ENCODE data around the gene CLASP1.
"Not testable (repeated sequence)": the region's sequence is repeated elsewhere in the genome, so short reads cannot be mapped to it uniquely, and the experiment has no call there.

CLASP1 gene

GRCh38 chr2:121442889-121443288 lies 206.4 kb downstream of the CLASP1 start:
- DNase-seq (ENCODE audit: low read depth): no peak
- TF ChIP-seq CTCF (conservative IDR thresholded peaks at IDR 0.05; ENCODE audit: low read depth, low read length): no peak
- H3K4me3 ChIP-seq (ENCODE audit: low read depth, low read length): no peak overlapping the region

- not testable (repeated sequence) for DNase-seq (ENCODE audit: low read depth); H3K4me3 ChIP-seq (ENCODE audit: low read depth, low read length)
Observed at GRCh38 chr2:121438290-121438689, 211.0 kb downstream of the CLASP1 start.

GRCh38 chr2:121436918-121437317 lies 212.3 kb downstream of the CLASP1 start:
- DNase-seq (ENCODE audit: low read depth): no peak
- no peak overlapping the region for H3K4me3 ChIP-seq (ENCODE audit: low read depth, low read length)
- no peak for TF ChIP-seq CTCF (conservative IDR thresholded peaks at IDR 0.05; ENCODE audit: low read depth, low read length)

DNA sequence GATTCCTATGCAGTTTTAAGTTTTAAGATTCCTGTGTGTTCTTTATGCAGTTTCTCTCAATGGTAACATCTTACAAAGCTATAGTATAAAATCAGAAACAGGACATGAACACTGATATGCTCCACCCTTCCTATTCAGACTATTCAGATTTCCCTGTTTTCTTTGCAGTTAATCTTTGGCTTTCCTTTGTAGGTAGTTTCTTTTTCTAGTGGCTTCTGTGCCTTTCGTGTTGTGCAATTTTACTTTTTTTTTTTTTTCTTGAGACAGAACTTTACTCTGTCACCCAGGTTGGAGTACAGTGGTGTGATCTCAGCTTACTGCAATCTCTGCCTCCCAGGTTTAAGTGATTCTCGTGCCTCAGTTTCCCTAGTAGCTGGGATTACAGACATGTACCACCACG lies 213.5 kb downstream of the CLASP1 start:
- TF ChIP-seq CTCF (conservative IDR thresholded peaks at IDR 0.05; ENCODE audit: low read depth, low read length): no peak
- no peak overlapping the region for H3K4me3 ChIP-seq (ENCODE audit: low read depth, low read length)
- DNase-seq (ENCODE audit: low read depth): no peak

GRCh38 chr2:121431214-121431613 lies 218.0 kb downstream of the CLASP1 start:
- no peak for DNase-seq (ENCODE audit: low read depth)
- H3K4me3 ChIP-seq (ENCODE audit: low read depth, low read length): no peak overlapping the region
- no peak for TF ChIP-seq CTCF (conservative IDR thresholded peaks at IDR 0.05; ENCODE audit: low read depth, low read length)

DNA sequence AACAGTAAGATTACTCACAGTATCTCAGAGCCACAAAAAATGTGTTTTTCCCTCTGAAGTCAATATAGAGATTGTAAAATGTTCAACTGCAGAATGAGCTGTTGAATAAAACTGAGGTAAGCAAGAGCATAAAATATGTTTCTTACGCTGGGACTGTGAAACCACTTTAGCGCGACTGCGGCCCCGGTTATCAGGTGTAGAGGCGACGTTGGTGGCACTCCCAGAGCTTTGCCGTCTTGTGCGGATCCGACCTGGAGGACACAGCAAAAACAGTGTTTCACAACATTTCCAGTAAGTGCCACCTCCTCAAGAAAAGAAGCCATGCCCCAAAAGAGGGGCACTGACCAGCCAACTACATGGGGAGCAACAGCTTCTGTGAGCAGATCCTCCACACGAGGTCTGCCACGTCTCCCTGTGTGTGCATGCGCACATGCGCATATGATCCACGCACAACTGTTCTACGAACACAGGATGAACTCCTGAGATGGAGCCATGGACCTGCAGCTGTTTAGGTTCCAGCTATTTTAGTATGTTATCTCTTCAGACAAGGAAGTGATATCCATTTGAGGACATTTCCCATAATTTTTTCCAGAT lies 219.2 kb downstream of the CLASP1 start:
- H3K4me3 ChIP-seq (ENCODE audit: low read depth, low read length): no peak overlapping the region
- DNase-seq (ENCODE audit: low read depth): no peak
- TF ChIP-seq CTCF (conservative IDR thresholded peaks at IDR 0.05; ENCODE audit: low read depth, low read length): no peak

DNA sequence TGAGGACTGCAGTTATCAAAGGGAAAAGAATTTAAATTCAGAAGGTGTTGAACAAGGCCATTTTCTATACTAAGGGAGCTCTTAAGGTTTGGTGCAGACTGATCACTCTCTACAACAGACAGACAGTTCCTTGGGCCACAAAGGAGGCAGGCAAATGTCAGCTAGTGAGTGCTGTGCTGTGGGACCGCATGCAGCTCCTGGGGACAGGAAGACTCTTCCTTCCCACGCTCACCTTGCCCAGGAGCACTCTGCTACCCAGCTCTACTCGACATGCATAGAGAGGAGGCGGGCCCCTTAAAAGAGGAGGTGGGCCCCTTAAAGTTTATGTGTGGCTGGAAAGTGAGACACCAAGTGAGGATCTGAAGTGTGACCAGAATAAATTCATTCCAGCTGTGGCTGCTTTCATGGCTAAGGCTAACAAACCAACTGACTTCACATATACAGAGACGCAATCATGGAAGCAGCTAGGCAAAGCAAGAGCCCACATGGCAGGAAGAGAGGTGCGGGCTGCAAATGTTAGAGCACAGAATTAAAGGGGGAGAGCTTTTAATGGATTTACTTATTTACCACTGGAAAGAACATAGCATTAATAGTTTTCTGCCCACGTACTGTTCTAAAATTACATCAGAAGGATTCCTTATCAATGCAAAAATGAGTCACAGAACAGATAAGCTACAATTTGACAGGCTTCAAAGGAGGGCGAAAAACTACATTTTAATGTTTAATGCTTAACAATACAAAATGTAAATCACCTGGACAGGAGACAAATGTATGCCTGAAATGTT lies 220.0 kb downstream of the CLASP1 start:
- DNase-seq (ENCODE audit: low read depth): peak; percentile 50
- no peak overlapping the region for H3K4me3 ChIP-seq (ENCODE audit: low read depth, low read length)
- TF ChIP-seq CTCF (conservative IDR thresholded peaks at IDR 0.05; ENCODE audit: low read depth, low read length): no peak

All from choroid plexus epithelial cell (primary cell).